AG04450 (cell line): ENCODE data around the gene RNF121. TPM values are rescaled to one million over a fixed set of nuclear protein-coding genes. Genes with fewer than 3 reads are reported as not detected.
A peak's percentile ranks its signal among the peaks of the same experiment; 100 is the strongest.

Experiments used
- CTCF ChIA-PET: fragments of 300-600, 350-600 bp; formaldehyde crosslinking; extraction: SDS; loops from one replicate; lab custom pipeline; 2022; ENCODE audit warnings: antibody characterized with exemption, inconsistent platforms; lab: Charles Lee
- POLR2A ChIA-PET: fragments of 350-600 bp; formaldehyde crosslinking; extraction: SDS; loops from one replicate; lab custom pipeline; 2021; ENCODE audit warnings: antibody characterized with exemption, inconsistent platforms; lab: Yijun Ruan, JAX
- DNase-seq: peaks from one replicate; pipeline ENCODE4 v3.0.0-alpha.2; 2011; ENCODE audit warnings: low read depth, low spot score
- H3K27ac ChIP-seq: one replicate; pipeline ENCODE4 v1.5.1; 2012; ENCODE audit warnings: low read depth, low read length, control low read depth
- H3K27me3 ChIP-seq: one replicate; pipeline ENCODE4 v1.6.0; 2012; ENCODE audit warnings: low read length; ENCODE audit not compliant: control insufficient read depth, insufficient read depth
- H3K4me3 ChIP-seq: 2 replicates; pipeline ENCODE4 v1.5.1; 2011; ENCODE audit warnings: mild to moderate bottlenecking, low read depth, low read length, control low read depth
- H3K9me3 ChIP-seq: 2 replicates; pipeline ENCODE4 v1.5.1; 2012; ENCODE audit warnings: low read length; ENCODE audit not compliant: control insufficient read depth, insufficient read depth
- CTCF ChIP-seq: IDR thresholded peaks from 2 replicates; pipeline ENCODE4 v1.5.1; 2011; ENCODE audit warnings: low read depth, low read length, control low read depth, inconsistent platforms
- polyA plus RNA-seq: library from polyadenylated mRNA; depleted of rRNA; stranded (reverse); fragments of >200 nt; gene quantifications from 2 replicates; pipeline ENCODE4 v1.2.3, GENCODE V29; 2011

The RNF121 gene
- polyA plus RNA-seq, 1 experiment: 47.8 TPM

GRCh38 chr11:71917646-71918140, 11.2 kb upstream of the RNF121 start:
- TF ChIP-seq CTCF: no peak
- no peaks in the 10 kb centered on the region for H3K27me3 ChIP-seq
- ChIA-PET CTCF (no interaction called here), POLR2A (no interaction called here)
- H3K27ac ChIP-seq: no peak overlapping the region
- no peaks in the 10 kb centered on the region for H3K9me3 ChIP-seq
- no peak for DNase-seq
- H3K4me3 ChIP-seq: no peak overlapping the region

- TF ChIP-seq CTCF: no peak
- POLR2A ChIA-PET: interaction anchor here (0.6 to 0.7 kb wide), 2 partner anchors 112 to 217 kb away, joined by 3 to 4 read pairs; no protein-coding TSS in a partner anchor
These were observed 768 bp upstream of the RNF121 start, which contains the start of gene XNDC1N for GRCh38 chr11:71927820-71928736. Gene XNDC1N, minus strand, starts transcription at chr11:71928594. Its CDS starts 5,241 bp downstream, at chr11:71923353.

GRCh38 chr11:71929491-71929890, 645 bp downstream of the RNF121 start:
- TF ChIP-seq CTCF: no peak
- no peak for DNase-seq
- Histone ChIP-seq H3K4me3 (peak overlapping the region; percentile 95), H3K9me3 (no peaks in the 10 kb centered on the region; the same call in 1 of the 2 replicates), H3K27ac (no peak overlapping the region), H3K27me3 (no peaks in the 10 kb centered on the region)
- ChIA-PET CTCF (interaction anchor here (1.0 kb wide), 1 partner anchor 129 kb away, joined by 4 read pairs; no protein-coding TSS in a partner anchor), POLR2A (interaction anchor here (1.0 kb wide), 1 partner anchor 15 kb away, joined by 4 read pairs; no protein-coding TSS in a partner anchor)

More at GRCh38 chr11:71927820-71928736, 768 bp upstream of the RNF121 start, which contains the start of gene XNDC1N:
- CTCF ChIA-PET: interaction anchor here (0.9 kb wide), 1 partner anchor 136 kb away, joined by 3 read pairs; no protein-coding TSS in a partner anchor
- DNase-seq: peak; percentile 56
- H3K27me3 ChIP-seq: no peaks in the 10 kb centered on the region
- peak within 1 kb of the TSS; percentile 95 for H3K27ac ChIP-seq
- no peaks in the 10 kb centered on the region; the same call in 1 of the 2 replicates for H3K9me3 ChIP-seq
- H3K4me3 ChIP-seq: peak within 1 kb of the TSS; percentile 95

GRCh38 chr11:71930556-71931244, 1.9 kb downstream of the RNF121 start:
- H3K4me3 ChIP-seq: no peak overlapping the region; the same call in 1 of the 2 replicates
- TF ChIP-seq CTCF: no peak
- H3K27me3 ChIP-seq: no peaks in the 10 kb centered on the region
- DNase-seq: no peak
- CTCF ChIA-PET: interaction anchor here (0.6 kb wide), 1 partner anchor 11 kb away, joined by 9 read pairs; no protein-coding TSS in a partner anchor
- H3K27ac ChIP-seq: no peak overlapping the region
- no peaks in the 10 kb centered on the region; the same call in 1 of the 2 replicates for H3K9me3 ChIP-seq
- POLR2A ChIA-PET: no interaction called here
